GM08714 (cell line): Measurements from ENCODE around the gene FA2H.
"Not testable (repeated sequence)": the region's sequence is repeated elsewhere in the genome, so short reads cannot be mapped to it uniquely, and the experiment has no call there.

Experiments
- H3K4me3 ChIP-seq: fragments of 200-500 bp; sonication (Bioruptor generic); 2 replicates; pipeline ENCODE4 v1.5.1; 2014; ENCODE audit warnings: mild to moderate bottlenecking, low read length, inconsistent platforms
- ZNF274 ChIP-seq: IDR thresholded peaks from 2 replicates; pipeline ENCODE4 v1.6.1; 2012; ENCODE audit warnings: mild to moderate bottlenecking, low read depth, low read length

FA2H gene

GRCh38 chr16:74785031-74785430 is 10.4 kb upstream of the FA2H start:
- no peak overlapping the region for H3K4me3 ChIP-seq
- no peak for TF ChIP-seq ZNF274

- H3K4me3 ChIP-seq, result no peak overlapping the region
- TF ChIP-seq ZNF274, result no peak
Observed at GRCh38 chr16:74778646-74779045, 4.0 kb upstream of the FA2H start.

- no peak for TF ChIP-seq ZNF274
- H3K4me3 ChIP-seq, result no peak overlapping the region
Observed at GRCh38 chr16:74776926-74777325, 2.3 kb upstream of the FA2H start.

GRCh38 chr16:74775255-74775654 is 635 bp upstream of the FA2H start:
- TF ChIP-seq ZNF274, result no peak
- H3K4me3 ChIP-seq, result peak overlapping the region; percentile 35; the same call in 1 of the 2 replicates

GRCh38 chr16:74773446-74774222 is 986 bp downstream of the FA2H start:
- TF ChIP-seq ZNF274, result no peak
- H3K4me3 ChIP-seq, result no peak overlapping the region; the same call in 1 of the 2 replicates

GRCh38 chr16:74771656-74772315 is 2.8 kb downstream of the FA2H start:
- TF ChIP-seq ZNF274, result no peak

GRCh38 chr16:74770831-74771526 is 3.6 kb downstream of the FA2H start:
- H3K4me3 ChIP-seq, result no peak overlapping the region
- no peak for TF ChIP-seq ZNF274

More at GRCh38 chr16:74771656-74772315, 2.8 kb downstream of the FA2H start:
- no peak overlapping the region for H3K4me3 ChIP-seq

- TF ChIP-seq ZNF274, result no peak
Observed at GRCh38 chr16:74769586-74770190, 4.9 kb downstream of the FA2H start.

GRCh38 chr16:74768239-74768638 is 6.4 kb downstream of the FA2H start:
- TF ChIP-seq ZNF274, result no peak
- no peak overlapping the region for H3K4me3 ChIP-seq

More at GRCh38 chr16:74769586-74770190, 4.9 kb downstream of the FA2H start:
- H3K4me3 ChIP-seq, result no peak overlapping the region

GRCh38 chr16:74767749-74768148 is 6.9 kb downstream of the FA2H start:
- no peak overlapping the region for H3K4me3 ChIP-seq
- no peak for TF ChIP-seq ZNF274

- no peak overlapping the region for H3K4me3 ChIP-seq
- no peak for TF ChIP-seq ZNF274
Observed at GRCh38 chr16:74766729-74767128, 7.9 kb downstream of the FA2H start.

- H3K4me3 ChIP-seq, result not testable (repeated sequence)
Observed at GRCh38 chr16:74764184-74764583, 10.4 kb downstream of the FA2H start.

GRCh38 chr16:74761665-74762064 is 13.0 kb downstream of the FA2H start:
- H3K4me3 ChIP-seq, result no peak overlapping the region
- no peak for TF ChIP-seq ZNF274

GRCh38 chr16:74760007-74760767 is 14.4 kb downstream of the FA2H start:
- H3K4me3 ChIP-seq, result no peak overlapping the region
- no peak for TF ChIP-seq ZNF274

- no peak overlapping the region for H3K4me3 ChIP-seq
- no peak for TF ChIP-seq ZNF274
Observed at GRCh38 chr16:74759564-74759963, 15.1 kb downstream of the FA2H start.
